K562 (cell line): ENCODE measurements around the gene PDCD5.

Experiments used
- KDM1A ChIP-seq, 2 experiments: fragments of 450-650 bp; IDR thresholded peaks; 2 replicates each; pipeline ENCODE4 v1.6.1; 2016; ENCODE audit warnings: mild to moderate bottlenecking in 2 of 2
- NFE2L1 ChIP-seq: fragments of 450-650 bp; IDR thresholded peaks from 2 replicates; pipeline ENCODE4 v1.6.1; 2016; ENCODE audit warnings: missing genetic modification characterization, low read depth, mild to moderate bottlenecking, missing compliant biosample characterization, moderate library complexity, borderline replicate concordance
- POLR2AphosphoS5 ChIP-seq: IDR thresholded peaks from 2 replicates; pipeline ENCODE4 v1.6.1; 2011; ENCODE audit warnings: mild to moderate bottlenecking, low read depth, low read length, moderate library complexity; ENCODE audit not compliant: control insufficient read depth, insufficient read depth
- PRPF4 ChIP-seq: fragments of 200-400 bp; formaldehyde crosslinking; IDR thresholded peaks from one replicate; pipeline ENCODE4 v1.6.1; 2017; ENCODE audit warnings: low read length, low read depth, mild to moderate bottlenecking; ENCODE audit not compliant: insufficient read depth, poor library complexity, severe bottlenecking
- TF ChIP-seq, protein P1 (sequence below), 3 experiments: IDR thresholded peaks in 2 of 3; conservative IDR thresholded peaks in 1 of 3; 2 replicates each; pipeline ENCODE4 v1.5.1; 2011 to 2012; ENCODE audit warnings: low read length in 3 of 3, mild to moderate bottlenecking in 3 of 3, control low read depth in 2 of 3, improper control_type of control experiment in 1 of 3, inconsistent platforms in 1 of 3, low read depth in 1 of 3, mixed read lengths in 1 of 3, moderate library complexity in 1 of 3; ENCODE audit not compliant: insufficient read depth in 2 of 3
- TF ChIP-seq, protein P2 (sequence below): fragments of 250-450 bp; sonication (Bioruptor Pico); IDR thresholded peaks from 2 replicates; pipeline ENCODE4 v1.5.0; 2020; ENCODE audit warnings: mild to moderate bottlenecking, borderline replicate concordance

DNA sequence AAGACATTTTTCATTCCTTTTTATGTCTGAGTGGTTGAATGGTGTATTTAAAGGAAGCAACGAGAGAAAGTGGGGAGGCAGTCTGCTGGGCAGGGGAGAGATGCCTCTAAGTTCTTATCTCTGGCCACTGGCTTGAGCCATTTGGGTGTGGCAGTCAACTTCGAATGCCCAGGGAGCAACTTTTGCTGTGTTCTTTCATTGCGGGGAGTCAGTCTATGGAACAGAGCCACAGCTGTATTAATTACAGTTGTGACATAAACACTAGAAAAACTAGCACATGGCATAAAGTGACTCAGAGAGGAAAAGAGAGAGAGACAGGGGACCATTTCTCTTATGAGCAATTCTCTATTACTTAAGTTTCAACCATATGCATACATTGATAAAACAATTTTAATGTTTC is 40.4 kb upstream of the PDCD5 start:
- TF ChIP-seq PRPF4 = no peak
- TF ChIP-seq POLR2AphosphoS5 = no peak
- TF ChIP-seq, protein P1, sequence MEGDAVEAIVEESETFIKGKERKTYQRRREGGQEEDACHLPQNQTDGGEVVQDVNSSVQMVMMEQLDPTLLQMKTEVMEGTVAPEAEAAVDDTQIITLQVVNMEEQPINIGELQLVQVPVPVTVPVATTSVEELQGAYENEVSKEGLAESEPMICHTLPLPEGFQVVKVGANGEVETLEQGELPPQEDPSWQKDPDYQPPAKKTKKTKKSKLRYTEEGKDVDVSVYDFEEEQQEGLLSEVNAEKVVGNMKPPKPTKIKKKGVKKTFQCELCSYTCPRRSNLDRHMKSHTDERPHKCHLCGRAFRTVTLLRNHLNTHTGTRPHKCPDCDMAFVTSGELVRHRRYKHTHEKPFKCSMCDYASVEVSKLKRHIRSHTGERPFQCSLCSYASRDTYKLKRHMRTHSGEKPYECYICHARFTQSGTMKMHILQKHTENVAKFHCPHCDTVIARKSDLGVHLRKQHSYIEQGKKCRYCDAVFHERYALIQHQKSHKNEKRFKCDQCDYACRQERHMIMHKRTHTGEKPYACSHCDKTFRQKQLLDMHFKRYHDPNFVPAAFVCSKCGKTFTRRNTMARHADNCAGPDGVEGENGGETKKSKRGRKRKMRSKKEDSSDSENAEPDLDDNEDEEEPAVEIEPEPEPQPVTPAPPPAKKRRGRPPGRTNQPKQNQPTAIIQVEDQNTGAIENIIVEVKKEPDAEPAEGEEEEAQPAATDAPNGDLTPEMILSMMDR (IDR thresholded peaks at IDR 0.05 in 2 of 3, conservative IDR thresholded peaks at IDR 0.05 in 1 of 3; ENCODE audit: insufficient read depth in 2 of 3, low read depth in 1 of 3, low read length in 3 of 3) = no peak
- no peak for TF ChIP-seq KDM1A (IDR thresholded peaks at IDR 0.05)
- TF ChIP-seq, protein P2, sequence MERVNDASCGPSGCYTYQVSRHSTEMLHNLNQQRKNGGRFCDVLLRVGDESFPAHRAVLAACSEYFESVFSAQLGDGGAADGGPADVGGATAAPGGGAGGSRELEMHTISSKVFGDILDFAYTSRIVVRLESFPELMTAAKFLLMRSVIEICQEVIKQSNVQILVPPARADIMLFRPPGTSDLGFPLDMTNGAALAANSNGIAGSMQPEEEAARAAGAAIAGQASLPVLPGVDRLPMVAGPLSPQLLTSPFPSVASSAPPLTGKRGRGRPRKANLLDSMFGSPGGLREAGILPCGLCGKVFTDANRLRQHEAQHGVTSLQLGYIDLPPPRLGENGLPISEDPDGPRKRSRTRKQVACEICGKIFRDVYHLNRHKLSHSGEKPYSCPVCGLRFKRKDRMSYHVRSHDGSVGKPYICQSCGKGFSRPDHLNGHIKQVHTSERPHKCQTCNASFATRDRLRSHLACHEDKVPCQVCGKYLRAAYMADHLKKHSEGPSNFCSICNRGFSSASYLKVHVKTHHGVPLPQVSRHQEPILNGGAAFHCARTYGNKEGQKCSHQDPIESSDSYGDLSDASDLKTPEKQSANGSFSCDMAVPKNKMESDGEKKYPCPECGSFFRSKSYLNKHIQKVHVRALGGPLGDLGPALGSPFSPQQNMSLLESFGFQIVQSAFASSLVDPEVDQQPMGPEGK (CRISPR knock-in tag) = no peak
- no peak for TF ChIP-seq NFE2L1 (tag)
